A673 (cell line): Measurements from ENCODE around the gene BARHL2. TPM values are rescaled to one million over a fixed set of nuclear protein-coding genes. Genes with fewer than 3 reads are reported as not detected.

ENCODE experiments used
- BruUV-seq: library from RNA; stranded (reverse); fragments of 400-500 nt; replicated peaks from 2 replicates; lab custom pipeline; 2021; lab: Mats Ljungman, UMichigan
- CTCF ChIA-PET: fragments of 300-600 bp; sonication (Branson Sonifier 250); formaldehyde crosslinking; loops from one replicate; lab custom pipeline; 2022; ENCODE audit warnings: antibody characterized with exemption; lab: Charles Lee
- POLR2A ChIA-PET: fragments of 300-600 bp; sonication (Branson Sonifier 250); formaldehyde crosslinking; loops from one replicate; lab custom pipeline; 2022; ENCODE audit warnings: antibody characterized with exemption; ENCODE audit not compliant: low non-redundant PET; lab: Charles Lee
- DNase-seq: peaks from one replicate; pipeline ENCODE4 v3.0.0-alpha.2; 2015; ENCODE audit warnings: low spot score
- H3K27ac ChIP-seq: fragments of 200-600 bp; sonication (generic); 2 replicates; pipeline ENCODE4 v1.5.1; 2016; ENCODE audit warnings: mixed run types, low read depth, mild to moderate bottlenecking, mixed read lengths, antibody characterized with exemption, low read length; ENCODE audit not compliant: poor library complexity, severe bottlenecking
- H3K27me3 ChIP-seq: fragments of 200-600 bp; sonication (generic); replicated peaks from 2 replicates; pipeline ENCODE4 v1.6.1; 2017; ENCODE audit warnings: mixed run types, low read depth, mild to moderate bottlenecking, mixed read lengths, antibody characterized with exemption, low read length; ENCODE audit not compliant: insufficient read depth, poor library complexity
- H3K36me3 ChIP-seq: fragments of 200-600 bp; sonication (generic); 2 replicates; pipeline ENCODE4 v1.6.1; 2016; ENCODE audit warnings: mixed run types, mild to moderate bottlenecking, mixed read lengths, antibody characterized with exemption, low read length; ENCODE audit not compliant: insufficient read depth, poor library complexity, severe bottlenecking
- H3K4me1 ChIP-seq: fragments of 200-600 bp; sonication (generic); 2 replicates; pipeline ENCODE4 v1.6.1; 2017; ENCODE audit warnings: mixed run types, mild to moderate bottlenecking, mixed read lengths, antibody characterized with exemption, low read length; ENCODE audit not compliant: insufficient read depth, poor library complexity, severe bottlenecking
- H3K4me3 ChIP-seq: fragments of 200-600 bp; sonication (generic); 2 replicates; pipeline ENCODE4 v1.5.1; 2016; ENCODE audit warnings: low read depth, mixed run types, mild to moderate bottlenecking, mixed read lengths, low read length; ENCODE audit not compliant: poor library complexity, severe bottlenecking
- H3K9me3 ChIP-seq: fragments of 200-600 bp; sonication (generic); 2 replicates; pipeline ENCODE4 v1.6.1; 2016; ENCODE audit warnings: mixed run types, low read depth, mild to moderate bottlenecking, mixed read lengths, antibody characterized with exemption, low read length; ENCODE audit not compliant: poor library complexity, severe bottlenecking
- EZH2 ChIP-seq: fragments of 200-600 bp; sonication (generic); IDR thresholded peaks from 2 replicates; pipeline ENCODE4 v1.6.1; 2017; ENCODE audit warnings: borderline replicate concordance, low read depth, mild to moderate bottlenecking, mixed read lengths, antibody characterized with exemption, low read length; ENCODE audit not compliant: poor library complexity, severe bottlenecking
- intact Hi-C: fragments of 100-400 bp; cut with micrococcal nuclease; formaldehyde crosslinking; loops from one replicate; pipeline ENCODE4 v1.10.0; 2022; ENCODE audit not compliant: unreplicated experiment
- total RNA-seq: library from RNA; stranded (reverse); gene quantifications from 2 replicates; pipeline ENCODE4 v1.2.3, GENCODE V29; 2021
- TF ChIP-seq, protein P1 (sequence below): fragments of 300-800, 200-600 bp; sonication (generic); conservative IDR thresholded peaks from 2 replicates; pipeline ENCODE4 v1.5.1; 2017; ENCODE audit warnings: low read depth, mild to moderate bottlenecking, antibody characterized with exemption, low read length, moderate library complexity, mixed read lengths

The BARHL2 gene
- total RNA-seq, 1 experiment from 2014 or later, result 120 TPM

DNA sequence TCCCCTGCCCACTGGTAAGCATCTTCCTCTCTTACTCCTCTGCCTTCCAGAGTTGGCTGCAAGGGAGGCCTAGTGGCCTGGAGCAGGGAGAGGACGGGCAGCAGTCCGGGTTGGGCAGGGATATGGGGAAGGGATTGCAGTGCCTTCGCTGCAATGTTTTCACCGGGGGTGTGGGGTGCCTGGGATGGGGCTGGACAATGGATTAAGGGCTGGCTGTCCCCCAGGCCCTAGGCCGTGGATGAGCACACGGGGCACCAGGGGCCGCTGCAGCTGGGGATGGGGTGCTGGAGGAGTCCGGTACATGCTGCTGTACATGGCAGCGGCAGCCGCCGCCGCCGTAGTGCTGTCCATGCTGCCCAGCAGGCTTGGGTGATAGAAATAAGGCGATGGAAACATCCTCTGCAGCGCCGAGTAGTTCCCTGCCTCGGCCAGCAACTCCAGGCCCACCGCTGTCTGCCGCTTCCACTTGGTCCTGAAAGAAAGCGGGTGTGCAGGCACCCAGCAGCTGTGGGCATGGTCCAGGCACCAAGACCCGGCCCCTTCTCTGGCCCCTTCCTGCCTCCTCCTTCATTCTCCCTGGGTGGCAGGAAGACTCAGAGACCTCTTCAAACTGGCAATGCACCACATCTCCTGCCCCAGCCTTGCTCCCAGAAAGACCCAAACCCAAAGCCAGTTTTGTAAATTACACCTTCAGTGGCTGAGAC, 4.8 kb downstream of the BARHL2 start:
- POLR2A ChIA-PET, result no interaction called here
- Histone ChIP-seq H3K4me1 (peaks cover 32% of the 10 kb centered on the region), H3K9me3 (no peaks in the 10 kb centered on the region), H3K36me3 (peaks cover 64% of the 10 kb centered on the region), H3K27ac (peak overlapping the region; percentile 91), H3K4me3 (peak overlapping the region; percentile 75), H3K27me3 (no peaks in the 10 kb centered on the region)
- TF ChIP-seq, protein P1, sequence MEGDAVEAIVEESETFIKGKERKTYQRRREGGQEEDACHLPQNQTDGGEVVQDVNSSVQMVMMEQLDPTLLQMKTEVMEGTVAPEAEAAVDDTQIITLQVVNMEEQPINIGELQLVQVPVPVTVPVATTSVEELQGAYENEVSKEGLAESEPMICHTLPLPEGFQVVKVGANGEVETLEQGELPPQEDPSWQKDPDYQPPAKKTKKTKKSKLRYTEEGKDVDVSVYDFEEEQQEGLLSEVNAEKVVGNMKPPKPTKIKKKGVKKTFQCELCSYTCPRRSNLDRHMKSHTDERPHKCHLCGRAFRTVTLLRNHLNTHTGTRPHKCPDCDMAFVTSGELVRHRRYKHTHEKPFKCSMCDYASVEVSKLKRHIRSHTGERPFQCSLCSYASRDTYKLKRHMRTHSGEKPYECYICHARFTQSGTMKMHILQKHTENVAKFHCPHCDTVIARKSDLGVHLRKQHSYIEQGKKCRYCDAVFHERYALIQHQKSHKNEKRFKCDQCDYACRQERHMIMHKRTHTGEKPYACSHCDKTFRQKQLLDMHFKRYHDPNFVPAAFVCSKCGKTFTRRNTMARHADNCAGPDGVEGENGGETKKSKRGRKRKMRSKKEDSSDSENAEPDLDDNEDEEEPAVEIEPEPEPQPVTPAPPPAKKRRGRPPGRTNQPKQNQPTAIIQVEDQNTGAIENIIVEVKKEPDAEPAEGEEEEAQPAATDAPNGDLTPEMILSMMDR, result no peak
- TF ChIP-seq EZH2, result no peak
- intact Hi-C loops, result no loop called here
- peak; percentile 62 for DNase-seq
- no TSS peak for BruUV-seq
- CTCF ChIA-PET, result no interaction called here

DNA sequence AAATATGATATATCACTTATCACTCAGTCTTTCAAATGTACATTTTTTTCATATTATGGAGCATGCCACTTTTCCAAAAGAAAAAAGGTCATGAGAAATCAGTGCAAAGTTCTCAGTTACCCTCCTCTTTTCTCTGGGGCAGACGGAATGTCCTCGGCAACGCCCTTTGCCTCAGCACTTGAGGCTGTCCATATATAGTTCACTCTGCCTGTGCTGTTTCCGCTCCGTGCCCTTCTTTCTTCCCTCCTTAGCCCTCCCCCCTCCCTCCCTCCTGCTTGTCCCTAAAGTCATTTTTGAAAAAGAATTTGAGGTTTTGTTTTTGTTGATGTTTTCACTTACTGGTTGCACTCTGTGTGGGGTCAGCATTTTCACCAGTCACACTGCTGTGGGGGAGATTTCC, 5.4 kb downstream of the BARHL2 start:
- no TSS peak for BruUV-seq
- intact Hi-C loops, result no loop called here
- peaks cover 64% of the 10 kb centered on the region for H3K36me3 ChIP-seq
- peak overlapping the region; percentile 75 for H3K4me3 ChIP-seq
- H3K9me3 ChIP-seq, result no peaks in the 10 kb centered on the region
- TF ChIP-seq EZH2, result no peak
- TF ChIP-seq, protein P1, result no peak
- peak; percentile 73 for DNase-seq
- H3K4me1 ChIP-seq, result peaks cover 32% of the 10 kb centered on the region
- peak overlapping the region; percentile 91 for H3K27ac ChIP-seq
- ChIA-PET CTCF (no interaction called here), POLR2A (no interaction called here)
- no peaks in the 10 kb centered on the region for H3K27me3 ChIP-seq

DNA sequence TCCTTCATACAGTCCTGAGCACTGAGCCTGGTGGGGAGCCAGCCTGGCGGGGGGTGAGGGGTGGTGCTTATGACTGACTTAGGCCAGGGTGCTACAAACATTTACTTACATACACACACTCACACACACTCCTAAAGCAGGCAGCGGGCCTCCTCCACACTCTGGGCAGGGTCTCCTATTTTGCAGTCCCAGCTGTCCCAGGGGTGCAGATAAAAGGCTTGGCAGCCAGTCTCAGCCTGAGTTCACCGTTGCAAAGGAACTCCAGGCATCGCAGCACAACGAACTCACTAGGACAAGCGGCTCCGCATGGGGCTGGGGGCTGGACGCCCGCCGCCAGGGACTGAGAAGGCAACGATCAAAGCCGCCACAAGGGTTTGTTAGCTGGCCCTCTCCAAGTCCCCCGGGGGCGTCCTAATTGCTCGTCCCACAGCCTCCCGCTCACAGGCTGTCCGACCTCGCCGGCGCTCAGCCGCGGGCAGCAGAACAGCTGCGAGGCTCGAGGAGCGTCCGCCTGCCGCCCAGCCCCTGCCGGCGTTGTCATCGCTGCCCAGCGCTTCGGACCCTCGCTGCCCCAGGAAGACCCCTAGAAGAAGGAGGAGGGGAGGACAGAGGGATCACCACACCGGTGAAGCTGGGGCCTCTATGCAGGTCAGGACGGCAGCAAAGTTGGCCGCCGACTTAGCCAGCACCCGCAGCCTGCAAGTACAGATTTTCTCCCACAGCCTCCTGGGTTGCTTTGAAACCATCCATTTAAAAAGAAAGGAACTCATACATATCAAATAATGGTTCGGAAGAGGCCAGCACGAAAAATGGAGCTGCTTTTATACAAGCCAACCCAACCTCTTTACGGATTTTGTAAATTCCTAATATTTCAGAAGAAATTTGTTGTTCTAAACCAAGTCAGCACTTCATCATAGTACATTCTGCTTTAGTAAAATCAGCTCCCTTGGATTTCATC, 6.2 kb downstream of the BARHL2 start:
- DNase-seq, result peak; percentile 87
- H3K9me3 ChIP-seq, result no peaks in the 10 kb centered on the region
- peak overlapping the region; percentile 75 for H3K4me3 ChIP-seq
- peak overlapping the region; percentile 91 for H3K27ac ChIP-seq
- ChIA-PET POLR2A (interaction anchor here (0.5 kb wide), 1 partner anchor 310 kb away, joined by 4 read pairs; no protein-coding TSS in a partner anchor), CTCF (interaction anchor here (0.5 to 0.8 kb wide), 2 partner anchors 310 to 578 kb away, joined by 3 to 5 read pairs; no protein-coding TSS in a partner anchor)
- no peaks in the 10 kb centered on the region for H3K27me3 ChIP-seq
- intact Hi-C loops, result no loop called here
- H3K4me1 ChIP-seq, result peaks cover 37% of the 10 kb centered on the region
- peaks cover 59% of the 10 kb centered on the region for H3K36me3 ChIP-seq
- TF ChIP-seq EZH2, result no peak
- TF ChIP-seq, protein P1, result no peak
- BruUV-seq, result TSS peak; percentile 68
